Stimulated activated naive CD4-positive, alpha-beta T cell (primary cell): ENCODE data around the gene DVL1.
"Not testable (repeated sequence)": the region's sequence is repeated elsewhere in the genome, so short reads cannot be mapped to it uniquely, and the experiment has no call there.

Experiments
- DNase-seq, 6 experiments: peaks; one replicate each; lab custom pipeline; 2025; lab: John Stamatoyannopoulos, UW

The DVL1 gene

DNA sequence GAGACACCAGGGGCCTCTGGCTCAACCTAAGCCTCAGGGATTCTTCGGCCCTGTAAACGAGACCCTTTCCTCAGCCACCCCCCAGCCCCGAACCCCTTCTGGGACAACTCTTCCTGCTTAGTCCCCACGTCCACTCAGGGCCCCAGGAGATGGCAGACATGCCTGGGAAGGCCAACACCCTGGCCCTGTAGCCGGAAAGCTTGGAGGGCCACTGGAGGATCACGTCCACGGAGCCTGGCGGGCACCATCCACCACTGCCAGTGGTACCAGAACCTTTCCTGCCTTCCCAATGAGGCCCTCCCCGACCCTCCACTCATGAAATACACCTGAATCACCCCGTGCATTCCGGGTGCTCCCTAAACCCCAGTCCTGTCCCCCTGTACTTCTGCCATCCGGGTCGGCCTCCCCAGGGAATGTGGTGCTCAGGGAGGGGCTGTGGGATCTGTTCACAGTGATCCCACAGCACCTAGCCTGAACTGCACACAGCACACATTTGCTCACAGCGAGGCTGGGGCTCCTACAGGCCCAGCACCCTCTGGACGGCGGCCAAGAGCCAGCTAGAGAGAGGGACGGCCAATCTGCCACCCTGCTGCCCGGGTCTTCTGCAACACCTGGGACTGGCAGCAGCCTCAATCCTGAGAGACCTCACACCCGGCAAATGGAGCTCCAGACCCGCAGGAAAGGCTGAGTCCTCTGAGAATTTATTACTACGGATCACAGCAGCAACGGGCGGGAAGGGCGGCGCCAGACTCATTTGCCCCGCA is 24.0 kb upstream of the DVL1 start:
- DNase-seq, result no peak

DNA sequence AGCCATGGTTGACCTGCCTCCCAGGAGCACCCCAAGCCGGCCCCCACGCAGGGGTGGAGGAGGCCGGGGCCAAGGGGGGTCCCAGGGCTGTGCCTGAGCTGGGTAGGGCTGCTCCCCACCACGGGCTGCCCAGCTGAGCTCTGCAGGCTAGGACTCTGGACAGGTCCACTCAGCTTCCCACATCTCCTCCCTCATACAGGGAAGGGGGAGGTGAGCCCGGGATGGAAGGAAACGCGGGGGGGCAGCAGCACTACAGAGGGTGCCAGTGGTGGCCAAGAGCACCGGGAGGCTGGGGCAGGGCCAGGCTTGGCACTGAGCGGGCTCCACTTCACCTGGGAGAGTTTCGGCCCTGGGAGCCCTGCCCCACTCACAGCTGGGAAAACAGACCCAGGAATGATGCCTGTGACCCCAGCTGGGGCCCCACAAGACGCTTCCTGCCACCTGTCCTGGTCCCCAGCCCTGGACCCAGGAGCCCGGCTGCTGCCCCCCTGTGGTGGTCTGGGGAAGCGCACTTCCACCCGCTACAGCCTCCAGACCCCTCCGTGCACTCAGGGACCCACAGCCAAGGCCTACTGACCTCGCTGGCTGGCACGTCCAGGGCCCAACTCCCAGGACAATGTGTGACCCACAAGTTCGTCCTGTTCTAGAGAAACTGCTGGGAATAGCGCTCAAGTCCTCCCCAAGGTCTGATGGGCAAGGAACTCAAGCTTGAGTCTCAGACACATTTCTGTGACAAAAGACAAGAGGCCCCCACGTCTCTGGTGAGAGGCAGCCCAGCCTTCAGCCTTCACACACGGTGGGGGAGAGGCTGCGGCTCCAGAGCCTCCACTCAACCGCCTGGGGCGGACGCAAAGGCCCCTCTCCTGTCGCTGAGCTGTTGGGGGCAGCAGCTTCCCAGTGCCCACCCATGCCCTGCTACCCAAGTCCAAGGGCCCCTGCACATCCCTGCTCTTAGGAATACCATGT is 22.8 kb upstream of the DVL1 start:
- peak; percentile 37 to 83 (median 72) for DNase-seq

GRCh38 chr1:1371364-1371745 is 22.1 kb upstream of the DVL1 start:
- DNase-seq, result peak; percentile 66 to 85 (median 72)

DNA sequence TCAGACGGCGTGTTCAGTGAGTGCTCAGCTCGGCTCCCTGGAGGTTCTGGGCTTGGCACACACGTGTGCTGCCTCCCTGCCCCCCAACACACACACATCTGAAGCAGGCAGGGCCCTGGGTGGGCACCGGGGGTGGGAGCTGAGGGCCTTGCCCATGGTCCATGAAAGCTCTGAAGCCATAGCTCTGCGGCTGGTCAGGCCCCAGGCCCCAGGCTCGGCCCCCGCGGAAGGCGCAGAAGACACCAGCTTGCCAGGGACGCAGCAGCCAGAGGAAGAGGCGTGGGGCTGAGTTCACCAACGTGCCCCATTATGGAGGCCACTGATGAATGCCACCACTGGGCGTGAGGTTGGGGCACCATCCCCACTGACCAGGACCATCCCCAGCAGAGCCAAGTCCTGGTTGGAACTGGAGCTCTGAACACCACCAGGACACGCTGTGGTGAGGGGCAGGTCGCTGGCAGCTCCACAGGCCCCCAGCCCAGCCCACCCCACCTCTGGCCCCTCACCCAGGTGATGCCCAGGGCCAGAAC is 21.6 kb upstream of the DVL1 start:
- peak in 1 of 6 experiments; percentile 49 for DNase-seq

DNA sequence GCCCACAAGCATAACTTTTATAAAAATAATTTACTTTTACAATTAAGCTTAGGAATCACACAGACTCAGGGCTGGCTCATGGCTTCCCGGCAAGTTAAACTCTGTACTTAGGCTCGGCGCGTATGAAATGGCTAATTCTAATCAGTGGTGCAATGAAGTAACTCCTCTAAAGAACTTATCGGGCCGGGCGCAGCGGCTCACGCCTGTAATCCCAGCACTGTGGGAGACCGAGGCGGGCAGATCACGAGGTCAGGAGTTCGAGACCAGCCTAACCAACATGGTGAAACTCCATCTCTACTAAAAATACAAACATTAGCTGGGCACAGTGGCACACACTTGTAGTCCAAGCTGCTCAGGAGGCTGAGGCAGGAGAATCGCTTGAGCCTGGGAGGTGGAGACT is 20.9 kb upstream of the DVL1 start:
- DNase-seq, result not testable (repeated sequence)

DNA sequence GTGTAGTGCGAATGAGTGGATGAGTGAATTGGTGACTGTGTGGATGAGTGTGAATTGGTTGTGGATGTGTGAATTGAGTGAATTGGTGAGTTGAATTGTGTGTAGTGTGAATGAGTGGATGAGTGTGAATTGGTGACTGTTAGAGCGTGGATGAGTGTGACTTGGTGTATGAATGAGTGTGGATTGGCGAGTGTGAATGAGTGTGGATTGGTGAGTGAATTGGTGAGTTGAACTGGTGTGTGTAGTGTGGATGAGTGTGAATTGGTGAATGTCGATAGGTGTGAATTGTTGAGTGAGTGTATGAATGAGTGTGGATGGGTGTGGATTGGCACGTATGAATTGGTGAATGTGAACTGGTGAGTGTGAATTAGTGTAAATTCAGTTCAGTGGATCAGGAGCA is 18.1 kb upstream of the DVL1 start:
- DNase-seq, result no peak

GRCh38 chr1:1366699-1367066 is 17.5 kb upstream of the DVL1 start:
- no peak for DNase-seq

DNA sequence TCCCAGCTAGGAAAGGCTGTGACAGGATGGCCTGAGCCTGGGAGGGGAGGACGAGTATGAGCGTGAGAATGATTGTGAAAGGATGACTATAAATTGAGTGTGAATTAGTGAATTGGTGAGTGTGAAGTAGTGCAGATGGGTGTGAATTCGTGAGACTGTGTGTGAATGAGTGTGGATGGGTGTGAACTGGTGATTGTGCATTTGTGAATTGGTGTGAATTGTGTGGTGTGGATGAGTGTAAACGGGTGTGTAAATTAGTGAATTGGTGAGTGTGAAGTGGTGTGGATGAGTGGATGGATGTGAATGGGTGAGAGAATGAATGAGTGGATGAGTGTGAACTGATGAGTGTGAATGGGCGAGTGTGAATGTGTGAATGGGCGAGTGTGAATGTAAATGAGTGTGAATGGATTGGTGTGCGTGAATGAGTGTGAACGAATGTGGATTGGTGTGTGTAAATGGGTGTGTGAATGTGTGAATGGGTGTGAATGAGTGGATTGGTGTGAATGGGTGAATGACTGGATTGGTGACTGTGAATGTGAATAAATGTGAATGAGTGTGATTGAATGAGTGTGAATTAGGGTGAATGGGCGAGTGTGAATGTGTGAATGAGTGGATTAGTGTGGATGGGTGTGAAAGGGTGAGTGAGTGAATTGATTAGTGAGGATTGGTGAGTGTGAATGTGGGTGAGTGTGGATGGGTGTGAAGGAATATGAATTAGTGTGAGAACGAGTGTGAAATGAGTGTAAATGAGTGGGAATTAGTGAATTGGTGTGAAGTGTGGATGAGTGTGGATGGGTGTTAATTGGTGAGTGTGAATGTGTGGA is 16.9 kb upstream of the DVL1 start:
- DNase-seq, result no peak

DNA sequence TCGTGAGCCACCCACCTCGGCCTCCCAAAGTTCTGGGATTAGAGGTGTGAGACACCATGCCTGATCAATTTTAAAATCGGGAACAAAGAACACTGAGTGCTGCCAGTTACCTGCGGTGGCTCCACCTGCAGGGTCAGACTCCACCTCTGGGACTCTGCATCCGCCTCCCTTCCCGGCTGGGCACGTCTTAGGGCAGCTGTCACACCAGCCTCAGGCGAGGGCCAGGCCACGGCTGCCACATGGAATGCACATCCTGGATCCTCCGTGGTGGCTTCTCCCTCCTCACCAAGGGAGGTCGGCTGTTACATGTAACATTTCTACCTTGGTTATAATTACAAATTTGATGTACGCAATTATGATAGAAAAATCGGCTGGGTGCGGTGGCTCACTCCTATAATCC is 15.0 kb upstream of the DVL1 start:
- no peak for DNase-seq

DNA sequence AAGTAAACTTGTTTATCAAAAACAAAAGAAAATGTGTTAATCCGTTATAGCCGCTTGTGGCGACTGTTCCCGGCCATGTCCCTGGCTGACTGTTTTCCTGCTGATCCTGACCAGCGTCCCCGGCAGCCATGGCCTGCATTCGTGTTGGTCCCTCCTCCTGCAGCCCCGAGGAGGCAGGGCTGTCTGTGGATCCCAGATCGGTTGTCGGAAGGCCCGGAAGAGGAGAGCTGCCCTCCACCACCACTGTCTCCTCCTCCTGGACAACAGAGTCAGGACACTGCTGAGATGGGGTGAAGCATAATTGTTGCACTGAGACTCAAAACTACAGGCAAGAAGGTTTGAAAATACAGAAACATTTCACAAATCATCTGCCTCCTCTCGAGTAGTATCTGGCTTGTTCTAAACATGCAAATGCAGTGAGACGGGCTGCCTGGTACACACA is 12.8 kb upstream of the DVL1 start:
- DNase-seq, result no peak

DNA sequence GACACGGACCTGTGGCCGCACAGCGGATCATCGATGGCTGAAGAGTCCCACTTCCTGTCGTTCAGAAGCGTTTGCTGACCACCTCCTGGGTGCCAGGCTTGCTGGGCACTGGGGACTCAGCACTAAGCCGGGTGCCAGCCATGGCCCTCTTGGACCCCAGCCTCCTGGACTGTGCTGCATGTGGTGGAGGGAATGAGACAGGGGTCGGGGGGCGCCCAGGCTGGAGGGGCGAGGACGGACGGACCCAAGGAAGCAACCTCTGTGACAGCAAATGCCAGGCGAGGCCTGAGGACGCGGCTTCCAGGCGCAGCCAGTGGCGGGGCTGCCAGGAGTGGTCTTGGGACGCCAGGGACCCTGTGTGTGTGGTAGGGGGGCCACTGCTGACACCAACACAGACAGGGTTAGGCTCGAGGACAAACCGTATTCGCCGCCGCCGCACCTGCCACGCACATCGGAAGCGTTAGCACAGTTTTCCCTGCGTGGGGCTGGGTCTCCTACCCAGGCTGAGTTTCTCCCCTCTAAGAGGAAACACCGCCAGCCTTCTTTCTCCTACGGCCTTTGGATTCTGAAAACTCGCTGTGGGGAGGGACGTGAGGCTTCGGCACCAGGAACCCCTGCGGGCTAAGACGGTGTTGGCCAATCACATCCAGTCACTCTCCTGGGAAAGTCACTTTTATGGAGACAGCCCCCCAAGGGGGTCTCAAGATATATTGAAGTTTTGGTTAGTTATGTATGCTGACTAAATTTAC is 12.2 kb upstream of the DVL1 start:
- DNase-seq, result no peak

GRCh38 chr1:1360506-1361169 is 11.4 kb upstream of the DVL1 start:
- no peak for DNase-seq

- DNase-seq, result no peak
Measured at GRCh38 chr1:1359664-1360468, 10.6 kb upstream of the DVL1 start.

GRCh38 chr1:1359308-1359663 is 10.1 kb upstream of the DVL1 start:
- peak in 2 of 6 experiments; percentile 21 to 27 for DNase-seq

- no peak for DNase-seq
Measured at GRCh38 chr1:1358433-1359271, 9.4 kb upstream of the DVL1 start, which contains the start of gene MXRA8. TSS of gene MXRA8 (minus strand) at chr1:1358555. CDS start at chr1:1358504, 51 bp downstream.

GRCh38 chr1:1357871-1358432 is 8.7 kb upstream of the DVL1 start:
- no peak for DNase-seq

GRCh38 chr1:1356796-1357401 is 7.7 kb upstream of the DVL1 start:
- no peak for DNase-seq

DNA sequence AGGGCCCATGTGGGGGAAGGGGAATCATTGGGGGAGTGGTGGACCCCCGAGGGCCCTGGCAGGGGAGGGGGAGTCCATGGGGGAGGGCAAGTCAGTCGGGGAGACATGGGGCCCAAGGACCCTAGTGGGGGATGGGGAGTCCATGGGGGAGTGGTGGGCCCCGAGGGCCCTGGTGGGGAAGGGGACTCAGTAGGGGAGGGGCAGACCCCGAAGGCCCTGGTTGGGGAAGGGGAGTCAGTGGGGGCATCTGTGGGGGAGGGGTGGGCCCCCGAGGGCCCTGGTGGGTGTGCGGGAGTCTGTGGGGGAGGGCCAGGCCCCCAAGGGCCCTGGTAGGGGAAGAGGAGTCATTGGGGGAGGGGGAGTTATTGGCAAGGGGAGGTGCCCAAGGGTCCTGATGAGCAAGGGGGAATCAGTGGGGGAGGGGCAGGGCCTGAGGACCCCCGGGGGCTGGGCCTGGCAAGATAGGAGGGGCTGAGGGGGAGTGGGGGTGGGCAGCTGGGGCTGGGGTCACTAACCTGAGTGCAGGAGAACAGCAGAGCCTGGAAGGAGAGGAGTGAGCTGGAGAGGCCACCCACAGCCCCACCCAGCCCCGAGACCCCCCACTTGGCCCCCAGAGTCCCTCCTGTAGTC is 7.1 kb upstream of the DVL1 start:
- no peak for DNase-seq
